Right atrium auricular region (tissue), 2 donors: ENCODE measurements around the gene GPX2. TPM values are rescaled to one million over a fixed set of nuclear protein-coding genes. Genes with fewer than 3 reads are reported as not detected.
A peak's percentile ranks its signal among the peaks of the same experiment; 100 is the strongest.
"Not testable (repeated sequence)": the region's sequence is repeated elsewhere in the genome, so short reads cannot be mapped to it uniquely, and the experiment has no call there.

ENCODE experiments used
- DNase-seq: peaks from one replicate; pipeline ENCODE4 v3.0.0-alpha.2; 2019; ENCODE audit warnings: low spot score
- H3K27ac ChIP-seq, 2 donors: fragments of 200-600 bp; sonication (generic); 1 replicate in 1 of 2; 2 replicates in 1 of 2; pipeline ENCODE4 v1.5.1; 2016 to 2019
- H3K27me3 ChIP-seq, 2 donors: fragments of 200-600 bp; sonication (generic); one replicate each; pipeline versions ENCODE4 v1.5.1 to v1.6.0; 2017 to 2019
- H3K36me3 ChIP-seq: fragments of 200-600 bp; sonication (generic); one replicate; pipeline ENCODE4 v1.5.1; 2016
- H3K4me1 ChIP-seq, 2 donors: fragments of 200-600 bp; sonication (generic); one replicate each; pipeline versions ENCODE4 v1.5.1 to v1.6.0; 2017 to 2019
- H3K4me3 ChIP-seq, 2 donors: fragments of 200-600 bp; sonication (generic); 1 replicate in 1 of 2; 2 replicates in 1 of 2; pipeline ENCODE4 v1.5.1; 2017 to 2019; ENCODE audit warnings: mild to moderate bottlenecking in 1 of 2, moderate library complexity in 1 of 2
- H3K9me3 ChIP-seq, 2 donors: fragments of 200-600 bp; sonication (generic); one replicate each; pipeline ENCODE4 v1.5.1; 2019
- total RNA-seq, 2 donors: library from RNA; depleted of rRNA; stranded (reverse); fragments of >200 nt; gene quantifications; one replicate each; pipeline ENCODE4 v1.1.0, GENCODE V29; 2016
- TF ChIP-seq, protein P1 (sequence below), 2 donors: fragments of 200-600 bp; sonication (generic); IDR thresholded peaks; one replicate each; pipeline ENCODE4 v1.5.1; 2019; ENCODE audit warnings: antibody characterized with exemption in 2 of 2

The GPX2 gene
- total RNA-seq, 2 donors from 2014 or later, result not detected

GRCh38 chr14:64915797-64916196, 26.7 kb downstream of the GPX2 start:
- H3K4me1 ChIP-seq, result peaks cover 0 to 40% of the 10 kb centered on the region in 2 donors
- no peak overlapping the region for H3K27ac ChIP-seq
- TF ChIP-seq, protein P1, sequence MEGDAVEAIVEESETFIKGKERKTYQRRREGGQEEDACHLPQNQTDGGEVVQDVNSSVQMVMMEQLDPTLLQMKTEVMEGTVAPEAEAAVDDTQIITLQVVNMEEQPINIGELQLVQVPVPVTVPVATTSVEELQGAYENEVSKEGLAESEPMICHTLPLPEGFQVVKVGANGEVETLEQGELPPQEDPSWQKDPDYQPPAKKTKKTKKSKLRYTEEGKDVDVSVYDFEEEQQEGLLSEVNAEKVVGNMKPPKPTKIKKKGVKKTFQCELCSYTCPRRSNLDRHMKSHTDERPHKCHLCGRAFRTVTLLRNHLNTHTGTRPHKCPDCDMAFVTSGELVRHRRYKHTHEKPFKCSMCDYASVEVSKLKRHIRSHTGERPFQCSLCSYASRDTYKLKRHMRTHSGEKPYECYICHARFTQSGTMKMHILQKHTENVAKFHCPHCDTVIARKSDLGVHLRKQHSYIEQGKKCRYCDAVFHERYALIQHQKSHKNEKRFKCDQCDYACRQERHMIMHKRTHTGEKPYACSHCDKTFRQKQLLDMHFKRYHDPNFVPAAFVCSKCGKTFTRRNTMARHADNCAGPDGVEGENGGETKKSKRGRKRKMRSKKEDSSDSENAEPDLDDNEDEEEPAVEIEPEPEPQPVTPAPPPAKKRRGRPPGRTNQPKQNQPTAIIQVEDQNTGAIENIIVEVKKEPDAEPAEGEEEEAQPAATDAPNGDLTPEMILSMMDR (IDR thresholded peaks at IDR 0.05), result no peak
- H3K36me3 ChIP-seq, result no peaks in the 10 kb centered on the region
- DNase-seq, result no peak
- no peaks in the 10 kb centered on the region for H3K27me3 ChIP-seq
- no peak overlapping the region for H3K4me3 ChIP-seq
- no peaks in the 10 kb centered on the region for H3K9me3 ChIP-seq

DNA sequence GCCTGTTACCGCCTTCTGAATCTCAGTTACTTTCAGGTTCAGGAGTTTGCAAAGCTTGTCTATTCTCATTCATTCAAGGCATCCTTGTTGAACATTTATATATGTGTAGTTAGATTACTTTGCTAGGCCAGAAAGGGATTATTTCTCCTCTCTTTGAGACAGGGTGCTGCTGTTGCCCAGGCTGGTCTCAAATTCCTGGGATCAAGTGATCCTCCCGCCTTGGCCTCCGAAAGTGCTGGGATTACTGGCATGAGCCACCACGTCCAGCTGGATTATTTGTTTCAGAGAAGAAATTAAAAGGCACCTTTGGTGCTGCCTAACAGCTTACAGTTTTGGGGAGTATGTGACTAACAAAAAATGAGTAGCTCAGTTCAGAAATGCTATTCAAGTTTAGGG, 27.5 kb downstream of the GPX2 start:
- TF ChIP-seq, protein P1 (IDR thresholded peaks at IDR 0.05), result no peak
- Histone ChIP-seq H3K36me3 (no peaks in the 10 kb centered on the region), H3K9me3 (no peaks in the 10 kb centered on the region), H3K27me3 (no peaks in the 10 kb centered on the region), H3K27ac (peak overlapping the region; percentile 95 to 97), H3K4me1 (peaks cover 0 to 40% of the 10 kb centered on the region in 2 donors), H3K4me3 (peak overlapping the region; percentile 94 to 96)
- no peak for DNase-seq

DNA sequence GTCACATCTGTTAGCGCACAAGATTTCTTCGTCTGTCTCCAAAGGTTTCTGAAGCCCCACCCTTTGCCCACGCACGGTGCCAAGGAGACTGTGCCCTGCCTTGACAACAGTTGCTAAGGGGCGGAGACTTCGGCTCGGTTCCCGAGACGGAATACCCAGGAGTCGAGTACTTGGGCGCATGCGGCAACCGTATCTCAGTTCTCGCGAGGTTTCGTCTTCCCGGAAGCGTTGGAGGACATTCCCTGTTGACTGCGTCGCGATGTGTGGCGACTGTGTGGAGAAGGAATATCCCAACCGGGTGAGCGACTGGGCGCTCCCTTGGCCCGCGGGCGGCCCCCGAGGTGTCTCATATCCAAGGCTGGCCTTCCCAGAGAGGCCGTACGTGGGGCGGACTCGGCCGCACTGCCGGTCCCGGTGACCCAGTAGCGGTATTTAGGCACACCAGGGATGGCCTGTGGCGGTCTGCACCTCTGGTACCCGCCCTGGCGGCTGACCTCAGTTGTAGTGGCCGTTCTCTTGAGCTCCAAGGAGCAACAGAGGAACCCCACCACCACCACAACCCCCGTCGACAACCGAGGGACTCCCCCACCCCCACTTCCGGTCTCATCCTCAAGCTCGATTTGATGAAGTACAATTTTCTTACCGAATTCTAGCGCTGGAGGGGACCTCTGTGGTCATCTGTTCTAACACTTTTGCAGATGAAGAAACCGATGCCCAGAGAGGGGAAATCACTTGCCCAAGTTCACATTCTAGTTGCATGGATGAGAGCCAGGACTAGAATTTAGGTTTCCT, 28.1 kb downstream of the GPX2 start, which contains the start of gene CHURC1:
TSS of gene CHURC1 (plus strand) at position 219 of the 792 bp plus-strand sequence. CDS start at position 260, 41 bp downstream.
- no peaks in the 10 kb centered on the region for H3K36me3 ChIP-seq
- peak; percentile 99 for DNase-seq
- H3K27me3 ChIP-seq, result no peaks in the 10 kb centered on the region
- H3K9me3 ChIP-seq, result no peaks in the 10 kb centered on the region
- peak within 1 kb of the TSS; percentile 95 to 97 for H3K27ac ChIP-seq
- peak within 1 kb of the TSS; percentile 94 to 96 for H3K4me3 ChIP-seq
- TF ChIP-seq, protein P1 (IDR thresholded peaks at IDR 0.05), result no peak
- peaks cover 0 to 36% of the 10 kb centered on the region in 2 donors for H3K4me1 ChIP-seq

DNA sequence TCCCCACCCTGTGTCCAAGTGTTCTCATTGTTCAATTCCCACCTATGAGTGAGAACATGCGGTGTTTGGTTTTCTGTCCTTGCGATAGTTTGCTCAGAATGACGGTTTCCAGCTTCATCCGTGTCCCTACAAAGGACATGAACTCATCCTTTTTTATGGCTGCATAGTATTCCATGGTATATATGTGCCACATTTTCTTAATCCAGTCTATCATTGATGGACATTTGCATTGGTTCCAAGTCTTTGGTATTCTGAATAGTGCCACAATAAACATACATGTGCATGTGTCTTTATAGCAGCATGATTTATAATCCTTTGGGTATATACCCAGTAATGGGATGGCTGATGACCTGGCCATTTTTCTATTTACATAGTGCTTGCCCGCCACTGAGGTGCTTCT, 29.1 kb downstream of the GPX2 start:
- not testable (repeated sequence) for DNase-seq
- Histone ChIP-seq H3K4me3 (peak overlapping the region in 1 of 2 donors; percentile 94), H3K27ac (peak overlapping the region; percentile 95 to 97)

DNA sequence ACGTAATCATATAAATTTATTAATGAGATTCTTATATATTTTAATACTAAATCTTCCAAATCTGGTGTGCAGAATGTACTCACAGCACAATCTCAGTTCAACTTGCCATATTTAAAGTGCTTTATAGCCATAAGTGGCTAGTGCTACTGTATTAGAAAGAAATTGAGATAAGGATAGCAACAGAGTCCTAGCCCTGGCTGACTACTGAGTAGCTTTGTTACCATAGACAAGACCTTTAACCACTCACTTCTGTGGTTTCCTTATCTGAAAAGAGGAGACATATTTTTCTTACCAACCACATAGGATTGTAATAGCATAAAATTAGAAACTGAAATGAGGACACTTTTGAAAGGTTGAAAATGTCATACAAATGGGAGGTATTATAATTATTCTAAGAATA, 30.3 kb downstream of the GPX2 start:
- Histone ChIP-seq H3K4me3 (no peak overlapping the region), H3K36me3 (no peaks in the 10 kb centered on the region), H3K27me3 (no peaks in the 10 kb centered on the region), H3K4me1 (peaks cover 0 to 20% of the 10 kb centered on the region in 2 donors), H3K27ac (no peak overlapping the region), H3K9me3 (no peaks in the 10 kb centered on the region)
- TF ChIP-seq, protein P1 (IDR thresholded peaks at IDR 0.05), result no peak
- DNase-seq, result no peak

More for the DNA sequence above, 29.1 kb downstream of the GPX2 start:
- not testable (repeated sequence) for H3K27me3 ChIP-seq, H3K9me3 ChIP-seq, H3K36me3 ChIP-seq
- H3K4me1 ChIP-seq, result peaks cover 0 to 28% of the 10 kb centered on the region in 2 donors

DNA sequence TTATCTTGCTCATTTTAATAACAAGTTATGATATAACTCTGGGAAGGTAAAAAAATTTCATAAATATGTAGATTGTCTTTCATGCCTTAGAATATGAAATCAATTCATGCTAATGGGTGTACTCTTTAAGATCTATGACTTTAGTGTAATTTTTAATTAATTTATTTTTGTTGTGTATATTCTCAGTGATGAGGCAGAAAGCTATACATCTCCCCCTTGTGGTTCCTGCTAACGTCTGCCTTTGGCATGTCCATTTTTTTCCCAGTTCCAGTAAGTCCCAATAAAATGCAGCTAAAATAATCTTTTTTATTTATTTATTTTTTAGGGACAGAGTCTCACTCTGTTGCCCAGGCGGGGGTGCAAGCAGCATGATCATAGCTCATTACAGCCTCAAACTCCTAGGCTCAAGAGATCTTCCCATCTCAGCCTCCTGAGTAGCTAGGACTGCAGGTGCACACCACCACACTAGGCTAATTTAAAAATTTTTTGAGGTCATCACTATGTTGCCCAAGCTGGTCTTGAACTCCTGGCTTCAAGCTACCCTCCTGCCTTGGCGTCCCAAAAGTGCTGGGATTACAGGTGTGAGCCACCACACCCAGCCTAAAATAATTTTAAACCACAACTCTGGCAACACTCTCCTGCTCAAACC, 31.6 kb downstream of the GPX2 start:
- Histone ChIP-seq H3K36me3 (no peaks in the 10 kb centered on the region), H3K9me3 (no peaks in the 10 kb centered on the region), H3K4me3 (no peak overlapping the region), H3K4me1 (peaks cover 0 to 11% of the 10 kb centered on the region in 2 donors), H3K27me3 (no peaks in the 10 kb centered on the region), H3K27ac (no peak overlapping the region)
- TF ChIP-seq, protein P1 (IDR thresholded peaks at IDR 0.05), result peak in 1 of 2 donors; percentile 55
- DNase-seq, result no peak
